Spleen (tissue), 11 donors: ENCODE data around the gene RCAN3. TPM values are rescaled to one million over a fixed set of nuclear protein-coding genes. Genes with fewer than 3 reads are reported as not detected.
A peak's percentile ranks its signal among the peaks of the same experiment; 100 is the strongest.

Experiments used
- DNase-seq: peaks from one replicate; pipeline ENCODE4 v3.0.0-alpha.2; 2020
- H3K27ac ChIP-seq, 8 donors: fragments of 200-600 bp; sonication (generic) in 7 of 8; 1 replicate in 4 of 8; 2 replicates in 4 of 8; pipeline versions ENCODE4 v1.5.0 to v1.8.0; 2016 to 2021; ENCODE audit warnings: inconsistent platforms in 4 of 8, mild to moderate bottlenecking in 4 of 8, moderate library complexity in 1 of 8
- H3K27me3 ChIP-seq, 7 donors: fragments of 200-600 bp; sonication (generic) in 6 of 7; replicated peaks in 1 of 7; 1 replicate in 4 of 7; 2 replicates in 3 of 7; pipeline versions ENCODE4 v1.5.0 to v1.8.0; 2016 to 2021; ENCODE audit warnings: inconsistent platforms in 3 of 7, mild to moderate bottlenecking in 1 of 7
- H3K36me3 ChIP-seq, 6 donors: fragments of 200-600 bp; sonication (generic) in 5 of 6; 1 replicate in 4 of 6; 2 replicates in 2 of 6; pipeline versions ENCODE4 v1.5.0 to v1.8.0; 2016 to 2021; ENCODE audit warnings: inconsistent platforms in 2 of 6
- H3K4me1 ChIP-seq, 6 donors: fragments of 200-600 bp; sonication (generic) in 5 of 6; 1 replicate in 3 of 6; 2 replicates in 3 of 6; pipeline versions ENCODE4 v1.5.0 to v1.8.0; 2016 to 2021; ENCODE audit warnings: inconsistent platforms in 3 of 6
- H3K4me3 ChIP-seq, 8 donors: fragments of 200-600 bp; sonication (generic) in 7 of 8; 1 replicate in 4 of 8; 2 replicates in 4 of 8; pipeline versions ENCODE4 v1.5.0 to v1.8.0; 2016 to 2021; ENCODE audit warnings: inconsistent platforms in 4 of 8, mild to moderate bottlenecking in 4 of 8, moderate library complexity in 2 of 8
- H3K9me3 ChIP-seq, 8 donors: fragments of 200-600 bp; sonication (generic) in 7 of 8; 1 replicate in 4 of 8; 2 replicates in 4 of 8; pipeline versions ENCODE4 v1.5.0 to v1.8.0; 2016 to 2021; ENCODE audit warnings: inconsistent platforms in 4 of 8
- CTCF ChIP-seq, 11 experiments: fragments of 200-600 bp in 7 of 11; fragments of 450-650 bp in 4 of 11; sonication (generic) in 4 of 11; IDR thresholded peaks in 8 of 11; conservative IDR thresholded peaks in 3 of 11; 1 replicate in 7 of 11; 2 replicates in 4 of 11; pipeline versions ENCODE4 v1.4.0 to v1.8.0; 2016 to 2021; ENCODE audit warnings: antibody characterized with exemption in 11 of 11, inconsistent platforms in 4 of 11, mild to moderate bottlenecking in 1 of 11
- POLR2A ChIP-seq, 3 donors: fragments of 450-650 bp; IDR thresholded peaks; one replicate each; pipeline ENCODE4 v1.5.1; 2017; ENCODE audit warnings: antibody characterized with exemption in 3 of 3, mild to moderate bottlenecking in 1 of 3
- POLR2AphosphoS5 ChIP-seq, 3 donors: sonication (generic); formaldehyde crosslinking; IDR thresholded peaks; one replicate each; pipeline ENCODE4 v1.5.1; 2017; ENCODE audit warnings: antibody characterized with exemption in 3 of 3
- WGBS, 5 donors: extraction: QIAGEN DNeasy Blood & Tissue Kit in 3 of 5; methylation state at CpG; one replicate each; pipeline versions ENCODE4 v1.1.5 to v1.1.7; 2013 to 2018; 5-methylcytosine and 5-hydroxymethylcytosine counted together
- intact Hi-C: fragments of 100-400 bp; cut with DNase I; formaldehyde crosslinking; loops from one replicate; pipeline ENCODE4 v1.15.0; 2023; ENCODE audit warnings: low total_unique reads
- polyA plus RNA-seq, 3 donors: library from polyadenylated mRNA; stranded (reverse); fragments of 200-250 nt; gene quantifications; one replicate each; pipeline ENCODE4 v1.2.1, GENCODE V29; 2013
- total RNA-seq, 7 donors: library from RNA; depleted of rRNA in 3 of 7; stranded (reverse); fragments of >200 nt in 3 of 7; fragmentation: NEBNext Ultra II Directional in 4 of 7; extraction: Animal tissue kit (Norgen Biotek cat#: 25700) in 4 of 7; gene quantifications; one replicate each; pipeline versions ENCODE4 v1.1.0 to v1.2.1, GENCODE V29; 2016 to 2021
- donor health status: healthy with polysubstance abuse.
- donor health status: DM: no; HTN: no; CAD: no; lungs with moderate emphysema.
- donor health status: DM: no; HTN: no; CAD: no.
- donor health status: Bipolar disorder and iron deficiency.
- donor health status: healthy.
- donor health status: DM: no; HTN: no; CAD: no.
- donor health status: DM: yes; HTN: yes; CAD: no.

Gene RCAN3
- total and polyA plus RNA-seq, 10 donors, result 6.1 to 21.7 (median 16.5) TPM

- Histone ChIP-seq H3K36me3 (no peaks in the 10 kb centered on the region), H3K9me3 (no peaks in the 10 kb centered on the region), H3K27me3 (no peaks in the 10 kb centered on the region), H3K27ac (no peak overlapping the region), H3K4me1 (peaks cover 3 to 48% (median 19%) of the 10 kb centered on the region in 6 donors), H3K4me3 (no peak overlapping the region)
- intact Hi-C loops, result no loop called here
- no peak for DNase-seq
- no peak for TF ChIP-seq CTCF (IDR thresholded peaks at IDR 0.05 in 8 of 11, conservative IDR thresholded peaks at IDR 0.05 in 3 of 11)
- no peak for TF ChIP-seq POLR2AphosphoS5 (IDR thresholded peaks at IDR 0.05)
- no peak for TF ChIP-seq POLR2A (IDR thresholded peaks at IDR 0.05)
- WGBS, 5 donors, result 43 to 47% (median 45%) methylated on average over 7 of the region's 7 CpGs
Measured at GRCh38 chr1:24540906-24541710, 38.5 kb downstream of the RCAN3 start.

GRCh38 chr1:24541711-24542346 is 39.2 kb downstream of the RCAN3 start:
- H3K4me3 ChIP-seq, result no peak overlapping the region
- DNase-seq, result no peak
- WGBS, 5 donors, result 68 to 77% (median 72%) methylated on average over 8 of the region's 8 CpGs
- TF ChIP-seq CTCF (IDR thresholded peaks at IDR 0.05 in 8 of 11, conservative IDR thresholded peaks at IDR 0.05 in 3 of 11) (peak in 7 of 11 experiments; percentile 15 to 46 (median 32)), POLR2A (IDR thresholded peaks at IDR 0.05) (no peak)
- H3K4me1 ChIP-seq, result peaks cover under 1 to 41% (median 13%) of the 10 kb centered on the region in 6 donors
- H3K27ac ChIP-seq, result no peak overlapping the region
- no peaks in the 10 kb centered on the region for H3K36me3 ChIP-seq
- intact Hi-C loops, result no loop called here
- no peaks in the 10 kb centered on the region for H3K9me3 ChIP-seq
- H3K27me3 ChIP-seq, result no peaks in the 10 kb centered on the region

- TF ChIP-seq CTCF (IDR thresholded peaks at IDR 0.05 in 8 of 11, conservative IDR thresholded peaks at IDR 0.05 in 3 of 11) (no peak), POLR2AphosphoS5 (IDR thresholded peaks at IDR 0.05) (no peak), POLR2A (IDR thresholded peaks at IDR 0.05) (no peak)
- Histone ChIP-seq H3K27ac (no peak overlapping the region), H3K36me3 (no peaks in the 10 kb centered on the region), H3K4me1 (peaks cover 0 to 36% (median 7%) of the 10 kb centered on the region in 6 donors), H3K4me3 (no peak overlapping the region), H3K9me3 (no peaks in the 10 kb centered on the region), H3K27me3 (peaks cover 0 to 3% (median 0%) of the 10 kb centered on the region in 7 donors)
- DNase-seq, result no peak
- intact Hi-C loops, result no loop called here
Measured at GRCh38 chr1:24544239-24544638, 41.6 kb downstream of the RCAN3 start.

GRCh38 chr1:24545662-24546061 is 43.0 kb downstream of the RCAN3 start:
- whole genome bisulfite sequencing, 5 donors, result 60 to 75% (median 69%) methylated on average over 1 of the region's 1 CpG
- no peak overlapping the region for H3K27ac ChIP-seq
- H3K36me3 ChIP-seq, result no peaks in the 10 kb centered on the region
- H3K4me1 ChIP-seq, result peaks cover 0 to 21% (median 0%) of the 10 kb centered on the region in 6 donors
- intact Hi-C loops, result no loop called here
- no peak for TF ChIP-seq POLR2AphosphoS5 (IDR thresholded peaks at IDR 0.05)
- no peak for TF ChIP-seq POLR2A (IDR thresholded peaks at IDR 0.05)
- no peak for TF ChIP-seq CTCF (IDR thresholded peaks at IDR 0.05 in 8 of 11, conservative IDR thresholded peaks at IDR 0.05 in 3 of 11)
- H3K4me3 ChIP-seq, result no peak overlapping the region
- H3K27me3 ChIP-seq, result peaks cover 0 to 7% (median 0%) of the 10 kb centered on the region in 7 donors
- DNase-seq, result no peak
- no peaks in the 10 kb centered on the region for H3K9me3 ChIP-seq
